GM21528 (cell line): Measurements from ENCODE around the gene SYN1.
A peak's percentile ranks its signal among the peaks of the same experiment; 100 is the strongest.
"Not testable (repeated sequence)": the region's sequence is repeated elsewhere in the genome, so short reads cannot be mapped to it uniquely, and the experiment has no call there.

ENCODE experiments used
- ATAC-seq: cut with Tn5 transposase; IDR thresholded peaks from one replicate; pipeline ENCODE4 v1.9.1; 2021; ENCODE audit warnings: mild to moderate bottlenecking, moderate library complexity; ENCODE audit not compliant: unreplicated experiment, low FRiP score

SYN1 gene

GRCh38 chrX:47619486-47620302 is at the start of gene SYN1:
Gene SYN1 (minus strand): TSS chrX:47619857. CDS start chrX:47619728, 129 bp downstream.
- no peak for ATAC-seq

GRCh38 chrX:47665797-47666196 is 46.1 kb upstream of the SYN1 start:
- ATAC-seq, result not testable (repeated sequence)

DNA sequence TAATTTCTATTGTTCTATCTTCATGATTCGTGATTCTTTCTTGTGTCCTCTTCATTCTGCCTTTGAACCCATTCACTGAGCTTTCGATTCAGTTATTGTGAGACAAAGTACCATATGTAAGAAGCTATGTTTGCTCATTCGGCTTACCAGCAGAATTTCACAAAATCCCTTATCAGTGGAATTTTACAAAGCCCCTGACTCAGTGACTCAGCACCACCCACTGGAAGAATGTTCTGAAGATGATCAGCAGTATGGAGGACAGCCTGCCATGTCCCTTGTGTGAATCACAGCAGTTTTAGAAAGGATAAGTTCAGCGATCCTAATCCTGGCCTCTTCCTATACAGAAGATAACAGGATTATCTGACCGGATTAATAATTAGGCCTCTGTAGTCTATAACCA is 45.1 kb upstream of the SYN1 start:
- ATAC-seq, result no peak

GRCh38 chrX:47662144-47662657 is 42.5 kb upstream of the SYN1 start:
- ATAC-seq, result no peak

DNA sequence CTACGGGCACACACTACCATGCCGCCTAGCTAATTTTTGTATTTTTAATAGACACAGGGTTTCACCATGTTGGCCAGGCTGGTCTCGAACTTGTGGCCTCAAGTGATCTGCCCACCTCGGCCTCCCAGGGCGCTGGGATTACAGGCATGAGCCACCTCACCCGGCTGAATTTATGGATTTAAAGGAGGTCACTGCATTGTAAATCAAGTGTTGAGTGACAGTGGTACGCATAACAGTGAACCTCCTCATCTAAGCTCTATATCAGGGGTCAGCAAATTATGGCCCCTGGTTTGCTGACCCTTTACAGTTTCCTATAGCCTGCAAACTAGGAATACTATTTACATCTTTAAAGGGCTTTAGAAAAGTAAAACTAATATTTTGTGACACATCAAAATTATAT is 41.9 kb upstream of the SYN1 start:
- no peak for ATAC-seq

DNA sequence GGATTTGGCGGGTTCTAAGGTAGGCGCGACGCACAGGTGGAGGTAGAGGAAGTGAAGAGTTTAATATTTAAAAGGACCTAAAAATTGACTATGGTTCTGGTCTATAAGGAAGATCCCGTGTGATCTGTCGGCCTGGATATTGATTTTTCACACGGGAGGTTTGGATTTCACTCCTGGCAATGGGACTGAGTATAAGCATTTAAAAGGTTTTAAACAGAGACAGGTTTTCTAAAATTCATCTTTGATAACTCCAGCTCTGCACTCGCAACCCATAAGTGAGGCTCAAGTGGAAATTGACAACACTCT is 39.7 kb upstream of the SYN1 start:
- ATAC-seq, result no peak

DNA sequence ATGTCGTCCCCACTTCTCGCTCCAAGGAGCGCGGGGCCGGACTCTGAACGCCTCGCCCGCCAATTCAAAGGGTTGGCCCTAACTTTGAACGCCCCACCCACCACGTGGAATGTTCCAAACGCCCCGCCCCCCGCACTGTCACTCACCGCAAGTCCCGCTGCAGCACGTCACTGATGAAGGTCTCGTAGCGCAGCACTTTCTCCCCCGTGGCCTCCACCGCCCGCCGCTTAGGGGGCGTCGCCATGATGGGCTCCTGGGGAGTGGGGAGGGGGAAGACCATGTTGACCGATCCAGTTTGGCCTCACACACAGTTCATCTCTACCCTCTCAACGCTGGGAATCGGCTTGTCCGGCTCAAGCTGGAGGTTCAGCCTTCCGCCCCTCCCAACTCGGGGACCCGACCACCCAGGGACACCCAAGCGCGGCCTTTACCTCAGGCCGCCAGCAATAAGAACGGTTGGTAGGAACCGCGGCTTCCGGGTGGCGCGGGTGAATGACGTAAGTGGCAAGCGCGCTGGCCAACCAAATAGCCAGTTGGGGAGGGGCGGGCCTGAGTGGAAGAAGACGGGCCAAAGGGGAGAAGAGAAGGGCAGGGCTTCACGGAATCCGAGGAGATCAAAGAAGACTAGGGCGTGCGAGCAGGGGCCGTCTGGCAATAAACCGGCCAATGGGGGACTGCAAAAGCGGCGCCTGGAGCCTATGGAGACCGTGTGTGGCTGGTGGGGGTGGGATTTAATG is 39.2 kb upstream of the SYN1 start, which contains the start of gene UXT:
UXT (minus strand) TSS at position 497 of the 737 bp plus-strand sequence; CDS start at position 244, 253 bp downstream.
- peak; percentile 91 for ATAC-seq

- ATAC-seq, result no peak
Observed at GRCh38 chrX:47658301-47658683, 38.6 kb upstream of the SYN1 start.

DNA sequence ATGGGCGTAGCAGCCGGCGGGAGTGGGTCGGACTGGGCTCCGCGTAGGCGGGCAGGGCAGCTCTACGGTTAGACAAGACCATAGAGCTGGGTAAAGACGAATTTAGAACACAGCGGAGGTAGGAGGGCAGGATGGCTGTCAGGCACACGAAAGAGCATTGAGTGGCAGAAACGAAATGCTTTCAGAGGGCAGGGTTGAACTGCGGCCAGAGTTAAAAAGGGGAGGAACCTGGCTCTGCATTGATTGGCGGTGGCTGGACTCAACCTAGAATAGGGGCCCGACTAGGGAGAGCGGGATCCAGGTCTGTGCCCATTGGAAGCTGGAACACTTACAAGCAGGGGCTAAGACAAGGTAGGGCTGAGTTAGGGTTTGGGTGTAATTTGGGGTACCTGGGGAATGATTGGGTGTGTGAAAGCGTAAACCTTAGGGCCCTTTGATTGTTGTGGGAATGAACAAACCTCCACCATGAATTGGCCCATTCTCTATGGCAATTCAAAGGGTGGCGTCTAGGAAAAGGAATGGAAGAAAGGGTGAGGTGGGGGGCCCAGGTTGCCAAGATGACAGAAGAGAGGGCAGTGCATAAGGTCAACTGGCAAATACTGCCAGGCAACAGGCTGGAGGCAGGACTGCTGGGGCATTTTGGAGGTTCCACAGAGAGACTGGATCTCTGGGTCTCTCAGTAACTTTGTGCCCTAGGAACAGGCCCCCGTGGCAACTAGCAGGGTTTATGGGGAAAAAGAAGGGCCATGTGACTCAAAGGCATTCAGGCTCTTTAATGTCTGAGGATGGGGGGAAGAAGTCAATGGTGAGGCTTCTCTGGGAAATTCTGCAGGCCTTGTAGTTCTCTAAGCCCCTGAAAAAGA is 31.6 kb upstream of the SYN1 start:
- peak; percentile 21 for ATAC-seq

GRCh38 chrX:47650164-47651042 is 30.7 kb upstream of the SYN1 start, which contains the start of gene ELK1:
Gene ELK1 (minus strand): TSS chrX:47650563. CDS start chrX:47641441, 9,122 bp downstream.
- ATAC-seq, result peak; percentile 92

DNA sequence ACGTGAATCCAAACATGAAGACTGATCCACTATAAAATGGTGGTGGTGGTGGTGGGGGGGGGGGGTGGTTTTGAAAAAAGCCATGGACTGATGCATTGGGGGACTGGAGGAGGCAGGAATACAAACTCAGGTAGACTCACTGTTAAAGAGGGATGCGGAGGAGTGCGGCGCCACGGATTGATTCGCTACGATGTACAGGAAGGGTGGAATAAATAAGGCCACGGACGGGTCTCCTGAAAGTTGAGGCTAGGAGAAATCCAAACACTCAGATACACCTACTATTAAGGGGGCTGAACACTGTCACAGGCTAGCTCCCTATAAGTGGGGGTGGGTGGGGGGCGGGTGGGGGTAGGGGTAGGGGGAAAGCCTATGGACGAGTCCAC is 30.1 kb upstream of the SYN1 start:
- ATAC-seq, result no peak

DNA sequence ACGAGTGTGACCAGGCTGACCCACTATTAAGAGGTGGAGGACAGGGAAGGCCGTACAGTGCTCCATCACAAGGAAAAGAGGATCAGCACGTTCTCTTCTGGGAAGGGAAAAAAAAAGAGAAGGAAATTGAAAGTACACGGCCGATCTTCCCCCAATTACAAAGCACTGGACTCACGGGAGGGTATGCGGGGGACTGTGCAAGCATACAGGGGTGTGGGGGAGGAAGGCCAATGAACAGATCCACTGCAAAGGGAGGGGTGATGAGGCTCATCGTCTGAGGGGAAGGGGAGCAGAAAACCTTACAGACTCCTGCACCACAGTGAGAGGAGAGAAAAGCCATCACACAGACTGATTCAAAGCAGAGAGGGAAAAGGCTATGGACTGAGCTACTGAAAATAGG is 29.6 kb upstream of the SYN1 start:
- ATAC-seq, result no peak

DNA sequence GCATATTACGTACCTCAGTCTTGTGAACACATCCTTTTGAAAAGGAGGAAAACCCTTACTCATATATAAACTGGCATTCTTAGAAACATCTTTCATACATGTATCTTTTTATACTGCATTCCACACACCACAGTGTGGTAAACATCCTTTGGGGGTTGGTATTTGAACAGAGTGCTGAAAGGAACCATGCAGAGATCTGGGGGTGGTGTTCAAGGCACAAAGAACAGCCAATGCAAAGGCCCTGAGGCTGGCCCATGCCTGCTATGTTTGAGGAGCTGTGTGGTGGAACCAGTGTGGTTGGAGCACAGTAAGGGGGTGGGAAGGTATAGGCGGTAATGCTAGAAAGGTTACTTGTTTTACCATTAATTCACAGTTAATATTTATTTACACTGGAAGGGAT is 28.7 kb upstream of the SYN1 start:
- no peak for ATAC-seq

DNA sequence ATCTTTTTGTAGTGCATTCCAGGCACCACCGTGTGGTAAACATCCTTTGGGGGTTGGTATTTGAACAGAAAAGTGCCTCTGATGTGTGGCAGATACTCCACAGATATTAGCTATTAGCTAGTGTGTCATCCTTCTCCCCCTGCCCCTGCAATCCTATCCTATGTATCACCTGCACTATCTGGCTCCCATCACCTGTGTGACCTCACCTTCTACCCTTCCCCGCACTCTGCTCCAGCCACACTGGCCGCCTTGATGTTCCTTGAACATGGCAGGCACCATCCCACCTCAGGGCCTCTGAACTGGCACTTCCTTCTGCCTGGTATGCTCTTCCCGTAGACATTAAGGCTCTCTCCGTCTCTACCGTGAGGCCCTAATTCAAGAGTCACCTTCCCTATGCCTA is 27.0 kb upstream of the SYN1 start:
- no peak for ATAC-seq

DNA sequence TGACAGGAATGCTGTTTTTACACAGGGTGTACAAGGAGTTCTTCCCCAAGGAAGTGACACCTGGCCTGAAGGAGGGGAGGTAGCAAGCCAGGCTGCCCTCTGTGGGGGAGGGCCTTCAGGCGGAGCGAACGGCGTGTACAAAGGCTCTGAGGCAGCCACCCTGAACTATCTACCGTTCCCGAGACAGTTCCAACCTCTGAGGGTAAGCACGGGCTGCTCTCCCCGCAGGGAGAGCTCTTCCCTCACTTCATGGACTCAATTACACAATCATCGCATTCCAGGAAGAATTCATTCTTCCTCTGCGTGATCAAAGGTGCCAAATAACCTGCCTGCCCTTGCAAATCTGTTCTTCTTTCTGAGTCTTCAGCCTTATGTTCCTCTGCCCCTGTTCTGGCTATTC is 25.9 kb upstream of the SYN1 start:
- ATAC-seq, result no peak

- ATAC-seq, result no peak
Observed at GRCh38 chrX:47644557-47645091, 25.0 kb upstream of the SYN1 start.

DNA sequence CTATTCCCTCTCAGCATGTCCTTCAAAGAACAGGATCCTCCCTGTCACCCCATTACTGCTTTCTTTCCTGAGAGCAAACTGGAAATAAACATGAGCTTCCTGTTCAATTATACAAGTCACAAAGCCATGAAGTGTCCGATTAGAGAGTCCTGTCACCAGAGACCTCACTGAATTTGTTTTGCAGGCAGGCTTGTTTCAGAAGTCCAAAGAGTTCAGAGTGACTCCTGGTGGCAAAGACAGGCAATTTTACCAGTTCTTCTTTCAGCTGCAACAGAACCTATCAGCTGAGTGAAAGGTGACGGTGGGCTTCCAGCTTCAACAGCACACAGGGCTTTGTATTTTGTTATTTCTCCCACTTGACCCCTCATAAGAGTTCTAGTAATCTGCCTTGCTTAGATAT is 24.3 kb upstream of the SYN1 start:
- ATAC-seq, result no peak

GRCh38 chrX:47638816-47639215 is 19.2 kb upstream of the SYN1 start:
- ATAC-seq, result no peak

DNA sequence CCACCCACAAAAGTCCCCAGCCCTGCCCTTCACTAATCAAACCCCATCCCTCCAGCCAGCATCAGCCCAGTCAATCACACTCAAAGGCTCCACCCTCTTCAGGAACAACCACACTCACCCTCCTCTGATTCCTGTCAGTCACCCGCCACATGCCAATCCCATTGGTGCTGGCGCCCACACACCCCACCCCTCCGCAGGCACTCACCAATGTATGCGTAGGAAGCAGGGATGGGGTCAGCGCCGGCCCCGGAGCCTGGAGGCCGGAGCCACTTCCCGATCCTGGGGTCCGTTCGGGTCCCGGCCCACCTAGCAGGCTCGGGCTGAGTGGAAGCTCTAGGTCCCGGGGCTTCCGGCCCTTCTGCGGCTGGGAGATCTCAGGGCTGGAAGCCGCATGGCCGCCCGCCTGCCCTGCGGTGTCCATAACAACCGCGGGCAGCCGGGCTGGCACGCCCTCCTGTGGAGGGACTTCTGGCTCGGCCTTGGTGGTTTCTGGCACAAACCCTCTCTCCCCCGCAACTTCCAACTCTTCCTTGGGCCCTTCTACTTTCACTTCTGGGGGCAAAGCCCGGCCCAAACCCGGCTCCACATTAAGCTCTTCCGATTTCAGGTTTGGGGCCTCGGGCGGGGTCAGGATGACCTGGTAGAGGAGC is 18.0 kb upstream of the SYN1 start:
- ATAC-seq, result no peak
